Right lobe of liver (tissue), 6 donors: ENCODE measurements around the gene FSTL3. TPM values are rescaled to one million over a fixed set of nuclear protein-coding genes. Genes with fewer than 3 reads are reported as not detected.

Experiments
- ATAC-seq, 4 donors: fragments of 200-7000 bp; cut with Tn5 transposase; one replicate each; pipeline ENCODE4 v1.9.1; 2020; ENCODE audit warnings: mild to moderate bottlenecking in 4 of 4, moderate library complexity in 4 of 4
- DNase-seq, 3 donors: peaks; one replicate each; pipeline ENCODE4 v3.0.0-alpha.2; 2020
- H3K27ac ChIP-seq, 3 donors: fragments of 200-600 bp; one replicate each; pipeline ENCODE4 v1.8.0; 2022
- H3K27me3 ChIP-seq, 2 donors: fragments of 200-600 bp; one replicate each; pipeline ENCODE4 v1.8.0; 2022
- H3K36me3 ChIP-seq, 4 donors: fragments of 200-600 bp; sonication (generic) in 1 of 4; one replicate each; pipeline versions ENCODE4 v1.5.1 to v1.8.0; 2017 to 2022; ENCODE audit warnings: control low read depth in 1 of 4
- H3K4me1 ChIP-seq, 4 donors: fragments of 200-600 bp; sonication (generic) in 1 of 4; one replicate each; pipeline versions ENCODE4 v1.5.1 to v1.8.0; 2017 to 2022; ENCODE audit warnings: control low read depth in 1 of 4
- H3K4me3 ChIP-seq, 3 donors: fragments of 200-600 bp; one replicate each; pipeline ENCODE4 v1.8.0; 2022
- H3K9me3 ChIP-seq, 4 donors: fragments of 200-600 bp; sonication (generic) in 1 of 4; one replicate each; pipeline versions ENCODE4 v1.5.1 to v1.8.0; 2017 to 2022; ENCODE audit warnings: control low read depth in 1 of 4
- POLR2A ChIP-seq: fragments of 450-650 bp; IDR thresholded peaks from one replicate; pipeline ENCODE4 v1.6.1; 2017; ENCODE audit warnings: antibody characterized with exemption, mild to moderate bottlenecking
- WGBS: methylation state at CpG from one replicate; pipeline ENCODE4 v1.1.6; 2018; ENCODE audit warnings: low coverage, low lambda C conversion rate; ENCODE audit not compliant: insufficient coverage; ENCODE audit errors: missing lambda C conversion rate; 5-methylcytosine and 5-hydroxymethylcytosine counted together
- intact Hi-C, 2 donors: fragments of 100-400 bp; cut with DNase I; formaldehyde crosslinking; loops; one replicate each; pipeline versions ENCODE4 v1.11.2 to v1.14.1; 2022
- total RNA-seq, 6 experiments: library from RNA; depleted of rRNA in 2 of 6; stranded (reverse); fragments of >200 nt in 2 of 6; fragmentation: NEBNext Ultra II Directional in 3 of 6; extraction: Animal tissue kit (Norgen Biotek cat#: 25700) in 3 of 6; gene quantifications; one replicate each; pipeline versions ENCODE4 v1.1.0 to v1.2.4, GENCODE V29; 2016 to 2023
- TF ChIP-seq, protein P1 (sequence below), 4 donors: fragments of 200-600 bp in 3 of 4; fragments of 450-650 bp in 1 of 4; IDR thresholded peaks; one replicate each; pipeline versions ENCODE4 v1.5.1 to v1.8.0; 2016 to 2022; ENCODE audit warnings: antibody characterized with exemption in 4 of 4, mild to moderate bottlenecking in 2 of 4
- donor health status: DM: no; HTN: yes; CAD: no.
- donor health status: DM: no; HTN: no; CAD: no.
- donor health status: DM: no; HTN: no; CAD: no.
- donor health status: DM: no; HTN: yes; CAD: no.
- donor health status: DM: no; HTN: yes; CAD: no.

Gene FSTL3
- total RNA-seq, 6 experiments from 2014 or later, result 4.2 to 18.7 (median 10.4) TPM

DNA sequence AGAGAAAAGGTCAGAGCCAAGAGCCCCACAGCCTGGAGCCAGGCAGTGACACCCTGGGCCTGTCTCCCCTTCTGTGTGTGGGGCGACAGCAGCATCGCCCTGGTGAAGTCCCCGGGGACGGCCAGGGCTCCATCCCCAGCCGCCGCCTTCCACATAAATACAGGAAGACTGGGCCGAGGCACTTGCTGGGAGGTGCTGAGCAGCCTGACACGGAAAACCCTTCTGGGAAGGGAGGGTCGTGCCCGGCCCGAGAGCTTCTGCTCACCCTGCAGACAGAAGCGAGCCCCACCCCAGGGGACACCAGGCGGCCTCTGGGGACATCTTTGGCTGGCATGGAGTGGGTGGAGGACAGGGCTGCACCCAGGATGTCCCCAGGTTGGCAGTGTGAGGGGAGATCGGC is 31.4 kb upstream of the FSTL3 start:
- no CpG with 5 or more reads among the region's 14 CpGs for WGBS
- Histone ChIP-seq H3K36me3 (peaks cover 0 to 34% (median 15%) of the 10 kb centered on the region in 4 donors), H3K4me1 (no peaks in the 10 kb centered on the region), H3K4me3 (no peak overlapping the region), H3K27ac (no peak overlapping the region), H3K27me3 (no peaks in the 10 kb centered on the region), H3K9me3 (no peaks in the 10 kb centered on the region)
- TF ChIP-seq, protein P1, sequence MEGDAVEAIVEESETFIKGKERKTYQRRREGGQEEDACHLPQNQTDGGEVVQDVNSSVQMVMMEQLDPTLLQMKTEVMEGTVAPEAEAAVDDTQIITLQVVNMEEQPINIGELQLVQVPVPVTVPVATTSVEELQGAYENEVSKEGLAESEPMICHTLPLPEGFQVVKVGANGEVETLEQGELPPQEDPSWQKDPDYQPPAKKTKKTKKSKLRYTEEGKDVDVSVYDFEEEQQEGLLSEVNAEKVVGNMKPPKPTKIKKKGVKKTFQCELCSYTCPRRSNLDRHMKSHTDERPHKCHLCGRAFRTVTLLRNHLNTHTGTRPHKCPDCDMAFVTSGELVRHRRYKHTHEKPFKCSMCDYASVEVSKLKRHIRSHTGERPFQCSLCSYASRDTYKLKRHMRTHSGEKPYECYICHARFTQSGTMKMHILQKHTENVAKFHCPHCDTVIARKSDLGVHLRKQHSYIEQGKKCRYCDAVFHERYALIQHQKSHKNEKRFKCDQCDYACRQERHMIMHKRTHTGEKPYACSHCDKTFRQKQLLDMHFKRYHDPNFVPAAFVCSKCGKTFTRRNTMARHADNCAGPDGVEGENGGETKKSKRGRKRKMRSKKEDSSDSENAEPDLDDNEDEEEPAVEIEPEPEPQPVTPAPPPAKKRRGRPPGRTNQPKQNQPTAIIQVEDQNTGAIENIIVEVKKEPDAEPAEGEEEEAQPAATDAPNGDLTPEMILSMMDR (IDR thresholded peaks at IDR 0.05), result no peak
- no peak for TF ChIP-seq POLR2A
- intact Hi-C loops, result no loop called here
- ATAC-seq (no peak), DNase-seq (no peak)

DNA sequence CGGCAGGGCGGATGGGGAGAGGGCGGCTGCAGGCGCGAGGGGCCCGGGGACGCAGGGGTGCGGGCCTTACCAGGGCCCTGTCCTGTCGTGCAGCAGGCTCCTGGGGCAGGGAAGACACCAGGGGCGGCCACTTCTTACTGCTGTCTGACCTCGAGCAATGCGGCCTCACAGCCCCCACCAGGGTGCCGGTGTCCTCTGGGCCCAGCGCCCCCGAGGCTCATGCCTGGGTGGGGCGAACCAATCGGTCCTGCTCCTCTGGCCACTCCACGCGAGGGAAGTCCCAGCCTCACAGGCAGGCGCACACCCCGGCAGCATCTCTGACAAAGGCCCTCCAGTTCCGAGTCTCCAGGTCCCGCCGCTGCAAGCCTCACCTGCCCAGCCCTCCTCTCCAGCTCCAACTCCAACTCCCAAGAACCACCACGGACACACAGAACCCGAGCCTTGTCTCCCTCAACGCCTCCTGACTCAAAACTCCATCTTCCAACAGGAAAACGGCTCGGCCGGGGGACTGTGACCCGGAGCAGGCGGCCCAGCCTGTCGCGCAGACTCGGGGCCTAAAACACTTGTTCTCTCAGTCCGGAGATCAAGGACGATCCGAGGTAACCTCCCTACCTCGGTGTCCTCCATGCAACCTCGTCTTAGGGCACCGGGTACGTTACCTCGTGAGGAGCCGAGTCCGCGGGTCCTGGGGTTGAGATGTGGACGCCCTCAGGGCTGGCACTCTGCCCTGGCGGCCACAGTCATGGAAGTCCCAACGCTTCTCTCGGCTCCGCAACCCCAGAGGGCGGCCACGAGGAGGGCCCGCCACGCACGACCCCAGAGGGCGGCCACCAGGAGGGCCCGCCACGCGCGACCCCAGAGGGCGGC is 30.0 kb upstream of the FSTL3 start:
- Histone ChIP-seq H3K27ac (no peak overlapping the region), H3K27me3 (no peaks in the 10 kb centered on the region), H3K9me3 (no peaks in the 10 kb centered on the region), H3K4me1 (no peaks in the 10 kb centered on the region), H3K4me3 (no peak overlapping the region), H3K36me3 (peaks cover 0 to 44% (median 16%) of the 10 kb centered on the region in 4 donors)
- 88% methylated on average over 9 of the region's 62 CpGs for WGBS
- ATAC-seq (no peak), DNase-seq (no peak)
- intact Hi-C loops, result no loop called here
- TF ChIP-seq, protein P1 (IDR thresholded peaks at IDR 0.05), result no peak
- TF ChIP-seq POLR2A, result no peak

- H3K4me3 ChIP-seq, result no peak overlapping the region
- H3K36me3 ChIP-seq, result peaks cover 0 to 51% (median 21%) of the 10 kb centered on the region in 4 donors
- 95% methylated on average over 3 of the region's 48 CpGs for WGBS
- no peak for ATAC-seq
- no peaks in the 10 kb centered on the region for H3K4me1 ChIP-seq
- no peak overlapping the region for H3K27ac ChIP-seq
- H3K9me3 ChIP-seq, result no peaks in the 10 kb centered on the region
- no peak for DNase-seq
- no peak for TF ChIP-seq POLR2A
- TF ChIP-seq, protein P1 (IDR thresholded peaks at IDR 0.05), result no peak
- intact Hi-C loops, result no loop called here
- H3K27me3 ChIP-seq, result no peaks in the 10 kb centered on the region
Observed at GRCh38 chr19:646779-647565, 29.2 kb upstream of the FSTL3 start.

- Histone ChIP-seq H3K36me3 (peaks cover 0 to 58% (median 22%) of the 10 kb centered on the region in 4 donors), H3K4me3 (no peak overlapping the region), H3K27ac (no peak overlapping the region), H3K9me3 (no peaks in the 10 kb centered on the region), H3K27me3 (no peaks in the 10 kb centered on the region), H3K4me1 (no peaks in the 10 kb centered on the region)
- no peak for DNase-seq
- 80% methylated on average over 9 of the region's 52 CpGs for WGBS
- no peak for ATAC-seq
- intact Hi-C loops, result no loop called here
- no peak for TF ChIP-seq POLR2A
- TF ChIP-seq, protein P1 (IDR thresholded peaks at IDR 0.05), result no peak
Observed at GRCh38 chr19:647566-648284, 28.5 kb upstream of the FSTL3 start.
